Neutrophil (primary cell): ENCODE measurements around the gene HSP90B1.

Experiments used
- H3K27ac ChIP-seq: fragments of 200-600 bp; sonication (generic); 2 replicates; pipeline ENCODE4 v1.5.1; 2016; ENCODE audit warnings: mild to moderate bottlenecking, moderate library complexity
- H3K27me3 ChIP-seq: fragments of 200-600 bp; sonication (generic); 2 replicates; pipeline ENCODE4 v1.6.0; 2016; ENCODE audit warnings: mild to moderate bottlenecking
- H3K36me3 ChIP-seq: fragments of 200-600 bp; sonication (generic); 2 replicates; pipeline ENCODE4 v1.5.1; 2017
- H3K4me1 ChIP-seq, 2 experiments: fragments of 200-600 bp in 1 of 2; sonication (generic) in 1 of 2; 1 replicate in 1 of 2; 2 replicates in 1 of 2; pipeline versions ENCODE4 v1.5.1 to v1.6.1; 2013 to 2016; ENCODE audit warnings: low read depth in 1 of 2, low read length in 1 of 2, mild to moderate bottlenecking in 1 of 2, moderate library complexity in 1 of 2; ENCODE audit not compliant: control insufficient read depth in 1 of 2, insufficient read depth in 1 of 2
- H3K4me3 ChIP-seq, 2 experiments: fragments of 200-600 bp in 1 of 2; sonication (generic) in 1 of 2; 1 replicate in 1 of 2; 2 replicates in 1 of 2; pipeline ENCODE4 v1.5.1; 2013 to 2016; ENCODE audit warnings: low read depth in 1 of 2, low read length in 1 of 2, mild to moderate bottlenecking in 1 of 2, moderate library complexity in 1 of 2
- H3K9me3 ChIP-seq: fragments of 200-600 bp; sonication (generic); 2 replicates; pipeline ENCODE4 v1.5.1; 2016
- CTCF ChIP-seq: fragments of 200-600 bp; sonication (generic); IDR thresholded peaks from 2 replicates; pipeline ENCODE4 v1.5.1; 2016; ENCODE audit warnings: antibody characterized with exemption

HSP90B1 gene

GRCh38 chr12:103957865-103958388, 27.7 kb downstream of the HSP90B1 start:
- Histone ChIP-seq H3K4me3 (peak overlapping the region; percentile 80 to 86), H3K4me1 (peaks cover 13 to 16% of the 10 kb centered on the region in 2 experiments), H3K27ac (peak overlapping the region; percentile 80), H3K27me3 (no peaks in the 10 kb centered on the region), H3K9me3 (no peaks in the 10 kb centered on the region), H3K36me3 (peaks cover 13% of the 10 kb centered on the region)
- TF ChIP-seq CTCF: no peak

GRCh38 chr12:103958621-103959020, 28.4 kb downstream of the HSP90B1 start:
- Histone ChIP-seq H3K9me3 (no peaks in the 10 kb centered on the region), H3K27me3 (no peaks in the 10 kb centered on the region), H3K36me3 (peaks cover 6% of the 10 kb centered on the region), H3K27ac (no peak overlapping the region), H3K4me1 (peaks cover 13 to 16% of the 10 kb centered on the region in 2 experiments), H3K4me3 (no peak overlapping the region)
- no peak for TF ChIP-seq CTCF

- Histone ChIP-seq H3K9me3 (no peaks in the 10 kb centered on the region), H3K4me3 (no peak overlapping the region), H3K36me3 (no peaks in the 10 kb centered on the region), H3K27me3 (no peaks in the 10 kb centered on the region), H3K4me1 (peaks cover 19 to 22% of the 10 kb centered on the region in 2 experiments), H3K27ac (no peak overlapping the region)
- TF ChIP-seq CTCF: no peak
Measured at GRCh38 chr12:103960616-103961227, 30.5 kb downstream of the HSP90B1 start.

GRCh38 chr12:103962493-103962892, 32.3 kb downstream of the HSP90B1 start:
- H3K36me3 ChIP-seq: no peaks in the 10 kb centered on the region
- TF ChIP-seq CTCF: no peak
- H3K4me3 ChIP-seq: no peak overlapping the region
- H3K27me3 ChIP-seq: no peaks in the 10 kb centered on the region
- H3K4me1 ChIP-seq: peaks cover 19 to 22% of the 10 kb centered on the region in 2 experiments
- no peak overlapping the region for H3K27ac ChIP-seq
- no peaks in the 10 kb centered on the region for H3K9me3 ChIP-seq

- H3K4me1 ChIP-seq: peaks cover 17 to 20% of the 10 kb centered on the region in 2 experiments
- TF ChIP-seq CTCF: no peak
- peak overlapping the region; percentile 91 for H3K27ac ChIP-seq
- peak overlapping the region; percentile 59 to 99 for H3K4me3 ChIP-seq
- H3K9me3 ChIP-seq: no peaks in the 10 kb centered on the region
- H3K36me3 ChIP-seq: no peaks in the 10 kb centered on the region
- no peaks in the 10 kb centered on the region for H3K27me3 ChIP-seq
Measured at GRCh38 chr12:103964805-103965204, 34.6 kb downstream of the HSP90B1 start.
